Stomach (tissue), 9 donors: Measurements from ENCODE around the gene EME2. TPM values are rescaled to one million over a fixed set of nuclear protein-coding genes. Genes with fewer than 3 reads are reported as not detected.

Source experiments
- DNase-seq, 2 donors: peaks; one replicate each; pipeline versions ENCODE4 v3.0.0 to v3.0.0-alpha.2; 2013 to 2019
- H3K27ac ChIP-seq, 5 donors: fragments of 200-600 bp in 4 of 5; sonication (generic) in 4 of 5; one replicate each; pipeline ENCODE4 v1.5.1; 2013 to 2019; ENCODE audit warnings: mild to moderate bottlenecking in 1 of 5, moderate library complexity in 1 of 5
- H3K27me3 ChIP-seq, 3 donors: fragments of 200-600 bp; sonication (generic); one replicate each; pipeline ENCODE4 v1.5.1; 2017 to 2019; ENCODE audit warnings: mixed run types in 1 of 3
- H3K36me3 ChIP-seq, 4 donors: fragments of 200-600 bp; sonication (generic); 1 replicate in 3 of 4; 2 replicates in 1 of 4; pipeline ENCODE4 v1.5.1; 2016 to 2019
- H3K4me1 ChIP-seq, 4 donors: fragments of 200-600 bp; sonication (generic); one replicate each; pipeline ENCODE4 v1.5.1; 2016 to 2019
- H3K4me3 ChIP-seq, 4 donors: fragments of 200-600 bp; sonication (generic) in 3 of 4; one replicate each; pipeline ENCODE4 v1.5.1; 2016 to 2019; ENCODE audit warnings: mild to moderate bottlenecking in 1 of 4
- H3K9me3 ChIP-seq, 4 donors: fragments of 200-600 bp; sonication (generic); one replicate each; pipeline ENCODE4 v1.5.1; 2016 to 2019
- CTCF ChIP-seq, 7 experiments: fragments of 450-650 bp in 4 of 7; fragments of 200-600 bp in 3 of 7; sonication (generic) in 3 of 7; IDR thresholded peaks; one replicate each; pipeline ENCODE4 v1.5.1; 2016 to 2019; ENCODE audit warnings: antibody characterized with exemption in 7 of 7, control low read depth in 2 of 7, mild to moderate bottlenecking in 1 of 7
- EP300 ChIP-seq: sonication (generic); formaldehyde crosslinking; IDR thresholded peaks from one replicate; pipeline ENCODE4 v1.6.1; 2017; ENCODE audit warnings: antibody characterized with exemption
- POLR2A ChIP-seq, 4 donors: fragments of 450-650 bp; IDR thresholded peaks; one replicate each; pipeline ENCODE4 v1.6.1; 2016; ENCODE audit warnings: antibody characterized with exemption in 4 of 4, control low read depth in 2 of 4, mild to moderate bottlenecking in 1 of 4, moderate library complexity in 1 of 4
- POLR2AphosphoS5 ChIP-seq, 3 donors: sonication (generic); formaldehyde crosslinking; IDR thresholded peaks; one replicate each; pipeline ENCODE4 v1.6.1; 2016; ENCODE audit warnings: antibody characterized with exemption in 3 of 3
- WGBS, 5 donors: extraction: QIAGEN DNeasy Blood & Tissue Kit in 3 of 5; methylation state at CpG; one replicate each; pipeline versions ENCODE4 v1.1.5 to v1.1.7; 2013 to 2018; 5-methylcytosine and 5-hydroxymethylcytosine counted together
- intact Hi-C: fragments of 100-400 bp; cut with DNase I; formaldehyde crosslinking; loops from one replicate; pipeline ENCODE4 v1.15.1; 2023; ENCODE audit warnings: low total_unique reads
- polyA plus RNA-seq, 3 donors: library from polyadenylated mRNA; stranded (reverse); fragments of 200-250 nt; gene quantifications; one replicate each; pipeline ENCODE4 v1.2.3, GENCODE V29; 2013
- total RNA-seq, 5 donors: library from RNA; depleted of rRNA; stranded (reverse); fragments of >200 nt; gene quantifications; one replicate each; pipeline versions ENCODE4 v1.1.0 to v1.2.3, GENCODE V29; 2014 to 2016
- donor health status: healthy with polysubstance abuse.
- donor health status: Bipolar disorder and iron deficiency.
- donor health status: healthy.

EME2 gene
- total and polyA plus RNA-seq, 8 donors, result 2.6 to 94.1 (median 13.3) TPM

GRCh38 chr16:1771188-1771863 lies 1.3 kb upstream of the EME2 start, which contains the start of gene NME3:
TSS of gene NME3 (minus strand) at chr16:1771543. CDS start at chr16:1771534, 9 bp downstream.
- 0 to 1% (median 1%) methylated on average over 20 to 79 of the region's 79 CpGs for WGBS, 5 donors
- peak within 1 kb of the TSS; percentile 92 to 97 (median 95) for H3K27ac ChIP-seq
- intact Hi-C loops, result no loop called here

GRCh38 chr16:1771864-1772361 lies 697 bp upstream of the EME2 start:
- no peaks in the 10 kb centered on the region for H3K27me3 ChIP-seq
- H3K36me3 ChIP-seq, result peaks cover 32 to 53% (median 50%) of the 10 kb centered on the region in 4 donors
- TF ChIP-seq POLR2AphosphoS5 (IDR thresholded peaks at IDR 0.05) (no peak), CTCF (IDR thresholded peaks at IDR 0.05) (no peak), POLR2A (IDR thresholded peaks at IDR 0.05) (no peak), EP300 (no peak)
- peak overlapping the region; percentile 92 to 97 (median 95) for H3K27ac ChIP-seq
- peaks cover 35 to 62% (median 55%) of the 10 kb centered on the region in 4 donors for H3K4me1 ChIP-seq
- WGBS, 5 donors, result 4 to 10% (median 6%) methylated on average over 17 to 22 of the region's 22 CpGs
- intact Hi-C loops, result no loop called here
- H3K9me3 ChIP-seq, result no peaks in the 10 kb centered on the region
- DNase-seq, result no peak
- peak overlapping the region; percentile 75 to 98 (median 94) for H3K4me3 ChIP-seq

More at GRCh38 chr16:1771188-1771863, 1.3 kb upstream of the EME2 start, which contains the start of gene NME3:
- peaks cover 33 to 53% (median 50%) of the 10 kb centered on the region in 4 donors for H3K36me3 ChIP-seq
- TF ChIP-seq POLR2A (IDR thresholded peaks at IDR 0.05) (no peak), POLR2AphosphoS5 (IDR thresholded peaks at IDR 0.05) (peak in 1 of 3 donors; percentile 21)
- DNase-seq, result peak; percentile 81 to 89
- H3K4me1 ChIP-seq, result peaks cover 35 to 62% (median 55%) of the 10 kb centered on the region in 4 donors
- peak within 1 kb of the TSS; percentile 75 to 98 (median 94) for H3K4me3 ChIP-seq
- no peaks in the 10 kb centered on the region for H3K27me3 ChIP-seq
- H3K9me3 ChIP-seq, result no peaks in the 10 kb centered on the region

GRCh38 chr16:1772908-1773702 lies 495 bp downstream of the EME2 start, which contains the start of gene MRPS34:
TSS of gene MRPS34 (minus strand) at chr16:1773134. CDS start at chr16:1773119, 15 bp downstream.
- Histone ChIP-seq H3K4me1 (peaks cover 35 to 62% (median 59%) of the 10 kb centered on the region in 4 donors), H3K27me3 (no peaks in the 10 kb centered on the region), H3K4me3 (peak within 1 kb of the TSS; percentile 75 to 98 (median 94)), H3K27ac (peak within 1 kb of the TSS; percentile 92 to 97 (median 95)), H3K9me3 (no peaks in the 10 kb centered on the region), H3K36me3 (peaks cover 31 to 53% (median 50%) of the 10 kb centered on the region in 4 donors)
- WGBS, 5 donors, result 0 to 2% (median 0%) methylated on average over 26 to 108 of the region's 108 CpGs
- TF ChIP-seq CTCF (IDR thresholded peaks at IDR 0.05), result peak in 6 of 7 experiments; percentile 10 to 79 (median 66)
- no peak for TF ChIP-seq POLR2A (IDR thresholded peaks at IDR 0.05)
- peak; percentile 70 to 94 (median 72) for TF ChIP-seq POLR2AphosphoS5 (IDR thresholded peaks at IDR 0.05)
- no peak for TF ChIP-seq EP300
- intact Hi-C loops, result no loop called here
- DNase-seq, result peak; percentile 88 to 95

- Histone ChIP-seq H3K4me3 (peak overlapping the region; percentile 75 to 98 (median 94)), H3K27ac (peak overlapping the region; percentile 92 to 97 (median 95)), H3K36me3 (peaks cover 24 to 53% (median 50%) of the 10 kb centered on the region in 4 donors), H3K27me3 (no peaks in the 10 kb centered on the region), H3K9me3 (no peaks in the 10 kb centered on the region), H3K4me1 (peaks cover 35 to 64% (median 60%) of the 10 kb centered on the region in 4 donors)
- peak in 1 of 2 donors; percentile 70 for DNase-seq
- 4 to 9% (median 7%) methylated on average over 25 to 45 of the region's 45 CpGs for WGBS, 5 donors
- TF ChIP-seq POLR2A (IDR thresholded peaks at IDR 0.05), result no peak
- peak in 1 of 3 donors; percentile 4 for TF ChIP-seq POLR2AphosphoS5 (IDR thresholded peaks at IDR 0.05)
- intact Hi-C loops, result no loop called here
Measured at GRCh38 chr16:1773703-1774447, 1.3 kb downstream of the EME2 start.
